KMS-11 (cell line): ENCODE results near the gene POLL.
"Not testable (repeated sequence)": the region's sequence is repeated elsewhere in the genome, so short reads cannot be mapped to it uniquely, and the experiment has no call there.

Experiments
- H2AFZ ChIP-seq: fragments of 200-600 bp; sonication (generic); 2 replicates; pipeline ENCODE4 v1.6.1; 2016; ENCODE audit warnings: antibody characterized with exemption, mixed run types, low read depth
- H3K27ac ChIP-seq: fragments of 200-600 bp; sonication (generic); 2 replicates; pipeline ENCODE4 v1.6.1; 2016; ENCODE audit warnings: mild to moderate bottlenecking, mixed run types
- H3K27me3 ChIP-seq: fragments of 200-600 bp; sonication (generic); 2 replicates; pipeline ENCODE4 v1.6.1; 2017; ENCODE audit warnings: mild to moderate bottlenecking, low read depth, mixed run types, moderate library complexity; ENCODE audit not compliant: insufficient read depth
- H3K36me3 ChIP-seq: fragments of 200-600 bp; sonication (generic); 2 replicates; pipeline ENCODE4 v1.6.1; 2017; ENCODE audit warnings: mild to moderate bottlenecking, mixed run types; ENCODE audit not compliant: insufficient read depth
- H3K4me1 ChIP-seq: fragments of 200-600 bp; sonication (generic); 2 replicates; pipeline ENCODE4 v1.6.1; 2016; ENCODE audit warnings: mild to moderate bottlenecking, low read depth, mixed run types; ENCODE audit not compliant: poor library complexity, severe bottlenecking
- H3K4me2 ChIP-seq: fragments of 200-600 bp; sonication (generic); 2 replicates; pipeline ENCODE4 v1.7.0; 2016; ENCODE audit warnings: mild to moderate bottlenecking, mixed run types
- H3K4me3 ChIP-seq: fragments of 200-600 bp; sonication (generic); IDR thresholded peaks from 2 replicates; pipeline ENCODE4 v1.6.1; 2017; ENCODE audit warnings: low read depth, low read length, mixed read lengths; ENCODE audit not compliant: insufficient read depth
- H3K79me2 ChIP-seq: fragments of 200-600 bp; sonication (generic); 2 replicates; pipeline ENCODE4 v1.6.1; 2016; ENCODE audit warnings: low read depth, mixed run types; ENCODE audit not compliant: insufficient read depth
- H3K9ac ChIP-seq: fragments of 200-600 bp; sonication (generic); 2 replicates; pipeline ENCODE4 v1.6.1; 2016; ENCODE audit warnings: mild to moderate bottlenecking, mixed run types
- H4K20me1 ChIP-seq: fragments of 200-600 bp; sonication (generic); 2 replicates; pipeline ENCODE4 v1.6.1; 2016; ENCODE audit warnings: mild to moderate bottlenecking, mixed run types; ENCODE audit not compliant: insufficient read depth
- CTCF ChIP-seq: fragments of 200-600 bp; sonication (generic); conservative IDR thresholded peaks from 2 replicates; pipeline ENCODE4 v1.6.1; 2017; ENCODE audit warnings: low read depth, mild to moderate bottlenecking, antibody characterized with exemption, low read length, moderate library complexity, mixed read lengths

Gene POLL

GRCh38 chr10:101587725-101588653, at the start of gene POLL, which contains the start of gene DPCD:
Gene POLL (minus strand): TSS chr10:101588257. CDS start chr10:101587360, 897 bp downstream.
Gene DPCD (plus strand): TSS chr10:101588321. CDS start chr10:101588337, 16 bp downstream.
- H3K4me3 ChIP-seq, result no peak within 1 kb of the TSS
- no peaks in the 10 kb centered on the region for H3K36me3 ChIP-seq
- no peaks in the 10 kb centered on the region for H4K20me1 ChIP-seq
- no peak for TF ChIP-seq CTCF
- H3K27ac ChIP-seq, result peak within 1 kb of the TSS; percentile 19; the same call in 1 of the 2 replicates
- peak within 1 kb of the TSS; percentile 74 for H2AFZ ChIP-seq
- H3K4me2 ChIP-seq, result peak within 1 kb of the TSS; percentile 93
- peaks cover 15% of the 10 kb centered on the region for H3K4me1 ChIP-seq
- peak within 1 kb of the TSS; percentile 16; the same call in 1 of the 2 replicates for H3K9ac ChIP-seq
- H3K27me3 ChIP-seq, result no peaks in the 10 kb centered on the region
- H3K79me2 ChIP-seq, result no peaks in the 10 kb centered on the region; the same call in 1 of the 2 replicates

DNA sequence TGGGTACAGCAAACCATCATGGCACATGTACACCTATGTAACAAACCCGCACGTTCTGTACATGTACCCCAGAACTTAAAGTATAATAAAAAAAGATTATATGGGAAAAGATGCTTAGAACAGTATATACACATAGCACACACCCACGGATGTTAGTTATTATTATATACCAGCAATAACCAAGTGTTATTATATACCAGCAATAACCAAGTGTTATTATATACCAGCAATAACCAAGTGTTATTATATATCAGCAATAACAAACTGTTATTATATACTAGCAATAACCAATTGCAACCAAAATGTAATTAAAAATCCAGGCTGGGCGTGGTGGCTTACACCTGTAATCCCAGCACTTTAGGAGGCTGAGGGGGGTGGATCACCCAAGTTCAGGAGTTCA, 45.5 kb upstream of the POLL start:
- not testable (repeated sequence) for H3K4me2 ChIP-seq, H3K9ac ChIP-seq, H3K4me1 ChIP-seq, H3K27me3 ChIP-seq, H3K4me3 ChIP-seq, H3K79me2 ChIP-seq, H4K20me1 ChIP-seq, H3K36me3 ChIP-seq, H3K27ac ChIP-seq, H2AFZ ChIP-seq

GRCh38 chr10:101631821-101632475, 43.9 kb upstream of the POLL start:
- Histone ChIP-seq H3K27me3 (no peaks in the 10 kb centered on the region), H3K4me3 (no peak overlapping the region), H3K9ac (no peak overlapping the region), H3K36me3 (no peaks in the 10 kb centered on the region), H4K20me1 (no peaks in the 10 kb centered on the region), H3K79me2 (no peaks in the 10 kb centered on the region), H3K27ac (no peak overlapping the region), H2AFZ (no peak overlapping the region), H3K4me2 (no peak overlapping the region), H3K4me1 (no peaks in the 10 kb centered on the region)
- TF ChIP-seq CTCF, result no peak

DNA sequence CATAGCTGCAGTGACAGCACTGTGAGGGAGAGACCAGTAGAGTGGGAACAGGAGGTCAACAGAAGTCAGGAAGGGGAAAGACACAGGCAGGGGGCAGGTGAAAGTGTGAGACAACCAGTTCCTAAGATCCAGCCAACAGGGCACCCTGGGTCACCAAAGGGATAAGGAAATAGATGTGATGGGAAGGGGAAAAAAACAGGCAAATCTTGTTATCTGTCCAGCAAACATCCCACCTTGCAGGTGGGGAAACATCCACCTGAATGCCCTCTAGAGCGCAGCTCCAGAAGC, 42.5 kb upstream of the POLL start:
- H4K20me1 ChIP-seq, result no peaks in the 10 kb centered on the region
- no peak for TF ChIP-seq CTCF
- no peak overlapping the region for H2AFZ ChIP-seq
- H3K4me3 ChIP-seq, result no peak overlapping the region
- no peaks in the 10 kb centered on the region for H3K4me1 ChIP-seq
- no peaks in the 10 kb centered on the region for H3K27me3 ChIP-seq
- H3K79me2 ChIP-seq, result no peaks in the 10 kb centered on the region
- no peak overlapping the region for H3K9ac ChIP-seq
- no peak overlapping the region for H3K27ac ChIP-seq
- H3K4me2 ChIP-seq, result no peak overlapping the region
- no peaks in the 10 kb centered on the region for H3K36me3 ChIP-seq
